ENCODE results near the gene CLDN15.
"Not testable (repeated sequence)": the region's sequence is repeated elsewhere in the genome, so short reads cannot be mapped to it uniquely, and the experiment has no call there.

The CLDN15 gene, protein sequence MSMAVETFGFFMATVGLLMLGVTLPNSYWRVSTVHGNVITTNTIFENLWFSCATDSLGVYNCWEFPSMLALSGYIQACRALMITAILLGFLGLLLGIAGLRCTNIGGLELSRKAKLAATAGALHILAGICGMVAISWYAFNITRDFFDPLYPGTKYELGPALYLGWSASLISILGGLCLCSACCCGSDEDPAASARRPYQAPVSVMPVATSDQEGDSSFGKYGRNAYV

DNA sequence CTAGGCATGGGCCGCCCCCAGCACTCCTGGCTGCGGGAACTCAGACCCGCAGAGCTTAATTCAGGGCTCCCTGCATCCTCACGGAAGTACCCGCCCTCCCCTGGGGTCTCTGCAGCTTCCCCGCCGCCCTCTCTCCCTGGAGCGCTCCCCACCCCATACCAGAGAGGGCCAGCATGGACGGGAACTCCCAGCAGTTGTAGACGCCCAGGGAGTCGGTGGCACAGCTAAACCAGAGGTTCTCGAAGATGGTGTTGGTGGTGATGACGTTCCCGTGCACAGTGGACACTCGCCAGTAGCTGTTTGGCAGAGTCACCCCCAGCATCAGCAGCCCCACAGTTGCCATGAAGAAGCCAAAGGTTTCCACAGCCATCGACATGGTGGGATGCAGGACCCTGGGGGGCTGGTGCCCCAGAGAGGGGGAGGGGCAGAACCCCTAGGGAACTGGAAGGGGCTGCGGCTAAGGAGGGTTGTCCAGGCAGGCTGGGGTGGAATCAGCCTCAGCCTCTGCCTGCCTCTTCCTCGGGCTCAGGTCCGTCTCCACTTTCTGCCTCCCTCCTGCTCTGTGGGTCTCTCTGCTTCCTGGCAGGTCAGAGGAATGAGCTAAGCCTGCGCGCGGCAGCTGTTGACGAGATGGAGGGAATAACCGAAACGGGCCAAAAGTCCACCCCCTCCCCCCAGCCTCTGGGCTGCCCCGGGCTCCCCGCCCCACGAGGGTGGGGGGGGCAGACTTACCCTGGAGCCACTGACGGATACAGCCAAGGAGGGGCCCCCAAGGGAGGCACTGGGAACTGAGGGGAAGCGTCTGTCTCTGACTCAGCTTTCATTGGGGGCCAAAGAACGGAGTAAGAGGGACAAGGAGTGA lies at the start of gene CLDN15:
Gene CLDN15 (minus strand): TSS at position 597 of the 862 bp plus-strand sequence. CDS start 221 bp downstream, at position 376.
- Histone ChIP-seq H3K27ac (ENCODE audit: low read depth, low read length) (peak within 1 kb of the TSS; percentile 14), H3K4me3 (ENCODE audit: low read depth in 1 of 2, low read length in 2 of 2) (peak within 1 kb of the TSS in 1 of 2 donors; percentile 48)

DNA sequence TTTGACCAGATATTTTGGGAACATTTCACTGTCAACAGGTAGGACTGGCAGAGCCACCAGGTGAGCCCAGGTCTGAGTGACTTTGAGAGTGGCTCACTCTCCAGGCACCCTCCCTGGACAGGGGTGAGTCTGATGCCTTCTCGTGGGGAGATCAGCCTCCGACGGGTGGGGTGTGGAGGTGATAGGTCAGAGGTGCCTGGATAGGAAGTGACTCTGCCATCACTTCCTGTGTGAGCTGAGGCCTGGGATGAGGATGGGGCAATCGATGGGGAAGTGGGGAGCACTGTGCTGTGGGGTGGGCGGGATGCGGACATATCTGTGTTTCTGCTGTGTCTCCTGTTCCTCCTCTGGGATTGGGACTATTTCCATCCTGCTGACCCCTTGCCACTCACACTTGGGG lies 49.4 kb upstream of the CLDN15 start:
- H3K27me3 ChIP-seq (ENCODE audit: control insufficient read depth in 1 of 2, insufficient read depth in 2 of 2, low read length in 2 of 2), result peaks cover 0 to 13% of the 10 kb centered on the region in 2 donors
- H3K9ac ChIP-seq (ENCODE audit: low read length), result no peak overlapping the region
- H3K4me3 ChIP-seq (ENCODE audit: low read depth in 1 of 2, low read length in 2 of 2), result no peak overlapping the region
- peaks cover 5% of the 10 kb centered on the region for H3K4me1 ChIP-seq (ENCODE audit: insufficient read depth, low read length)
- no peaks in the 10 kb centered on the region for H3K9me3 ChIP-seq (ENCODE audit: low read length)
- H3K27ac ChIP-seq (ENCODE audit: low read depth, low read length), result no peak overlapping the region
- no peaks in the 10 kb centered on the region for H3K36me3 ChIP-seq (ENCODE audit: insufficient read depth, low read length)

More for the DNA sequence above, at the start of gene CLDN15:
- peaks cover 15% of the 10 kb centered on the region for H3K4me1 ChIP-seq (ENCODE audit: insufficient read depth, low read length)
- H3K36me3 ChIP-seq (ENCODE audit: insufficient read depth, low read length), result peaks cover 19% of the 10 kb centered on the region
- H3K9ac ChIP-seq (ENCODE audit: low read length), result no peak within 1 kb of the TSS
- H3K27me3 ChIP-seq (ENCODE audit: control insufficient read depth in 1 of 2, insufficient read depth in 2 of 2, low read length in 2 of 2), result peaks cover 0 to 4% of the 10 kb centered on the region in 2 donors
- H3K9me3 ChIP-seq (ENCODE audit: low read length), result no peaks in the 10 kb centered on the region

DNA sequence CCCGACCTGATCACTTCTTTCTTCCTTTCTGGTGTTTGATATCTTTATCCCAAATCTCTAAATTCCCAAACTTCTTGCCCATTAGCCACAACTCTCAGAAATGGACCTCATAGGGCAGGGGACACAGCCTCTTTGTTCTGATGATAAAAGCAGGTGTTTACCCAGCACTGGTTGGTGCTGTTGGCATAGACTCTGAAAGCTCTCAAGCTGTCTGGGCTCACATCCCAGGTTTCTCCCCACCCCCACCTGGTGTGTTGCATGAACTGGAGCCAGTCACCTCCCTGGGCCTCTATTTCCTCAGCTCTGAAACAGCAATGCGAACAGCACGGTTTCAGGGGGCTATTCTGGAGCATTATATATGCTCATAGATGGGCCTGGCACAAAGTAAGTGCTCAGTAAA lies 48.3 kb upstream of the CLDN15 start:
- H3K9ac ChIP-seq (ENCODE audit: low read length); H3K27ac ChIP-seq (ENCODE audit: low read depth, low read length); H3K4me1 ChIP-seq (ENCODE audit: insufficient read depth, low read length); H3K4me3 ChIP-seq (ENCODE audit: low read depth in 1 of 2, low read length in 2 of 2); H3K9me3 ChIP-seq (ENCODE audit: low read length); H3K27me3 ChIP-seq (ENCODE audit: control insufficient read depth in 1 of 2, insufficient read depth in 2 of 2, low read length in 2 of 2); H3K36me3 ChIP-seq (ENCODE audit: insufficient read depth, low read length): not testable (repeated sequence)

DNA sequence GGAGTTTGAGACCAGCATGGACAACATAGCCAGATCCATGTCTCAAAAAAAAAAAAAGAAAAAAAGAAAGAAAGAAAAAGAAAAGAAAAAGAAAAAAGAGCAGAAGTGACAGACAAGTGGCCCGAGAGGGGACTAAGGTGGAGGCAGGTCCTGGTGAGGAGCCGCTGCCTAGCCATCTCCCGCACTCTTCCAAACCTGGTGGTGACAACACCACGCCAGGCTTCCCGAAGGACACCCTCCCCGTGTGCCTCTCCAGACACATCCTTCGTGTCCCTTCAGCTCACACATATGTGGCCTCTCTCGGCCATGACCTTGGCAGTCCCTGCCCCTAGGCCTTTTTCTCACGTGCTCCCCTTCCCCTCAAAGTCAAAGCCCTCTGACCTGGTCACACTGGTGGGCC lies 47.6 kb upstream of the CLDN15 start:
- Histone ChIP-seq H3K9ac (ENCODE audit: low read length) (no peak overlapping the region), H3K27me3 (ENCODE audit: control insufficient read depth in 1 of 2, insufficient read depth in 2 of 2, low read length in 2 of 2) (no peaks in the 10 kb centered on the region), H3K4me1 (ENCODE audit: insufficient read depth, low read length) (peaks cover 5% of the 10 kb centered on the region), H3K27ac (ENCODE audit: low read depth, low read length) (no peak overlapping the region), H3K36me3 (ENCODE audit: insufficient read depth, low read length) (no peaks in the 10 kb centered on the region), H3K4me3 (ENCODE audit: low read depth in 1 of 2, low read length in 2 of 2) (no peak overlapping the region), H3K9me3 (ENCODE audit: low read length) (no peaks in the 10 kb centered on the region)

DNA sequence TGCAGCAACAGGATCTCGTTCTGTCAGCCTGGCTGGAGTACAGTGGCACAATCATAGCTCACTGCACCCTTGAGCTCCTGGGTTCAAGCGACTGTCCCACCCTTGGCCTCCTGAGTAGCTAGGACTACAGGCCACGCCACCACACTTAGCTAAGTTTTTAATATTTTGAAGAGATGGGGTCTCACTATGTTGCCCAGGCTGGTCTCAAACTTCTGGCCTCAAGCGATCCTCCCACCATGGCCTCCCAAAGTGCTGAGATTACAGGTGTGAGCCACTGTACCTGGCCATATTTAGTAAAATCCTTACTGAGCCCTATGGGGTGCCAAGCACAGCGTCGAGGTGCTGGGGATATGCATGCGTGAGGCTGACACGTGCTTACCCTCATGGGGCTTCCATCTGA lies 43.3 kb upstream of the CLDN15 start:
- H3K36me3 ChIP-seq (ENCODE audit: insufficient read depth, low read length); H3K27ac ChIP-seq (ENCODE audit: low read depth, low read length); H3K4me3 ChIP-seq (ENCODE audit: low read depth in 1 of 2, low read length in 2 of 2): not testable (repeated sequence)

DNA sequence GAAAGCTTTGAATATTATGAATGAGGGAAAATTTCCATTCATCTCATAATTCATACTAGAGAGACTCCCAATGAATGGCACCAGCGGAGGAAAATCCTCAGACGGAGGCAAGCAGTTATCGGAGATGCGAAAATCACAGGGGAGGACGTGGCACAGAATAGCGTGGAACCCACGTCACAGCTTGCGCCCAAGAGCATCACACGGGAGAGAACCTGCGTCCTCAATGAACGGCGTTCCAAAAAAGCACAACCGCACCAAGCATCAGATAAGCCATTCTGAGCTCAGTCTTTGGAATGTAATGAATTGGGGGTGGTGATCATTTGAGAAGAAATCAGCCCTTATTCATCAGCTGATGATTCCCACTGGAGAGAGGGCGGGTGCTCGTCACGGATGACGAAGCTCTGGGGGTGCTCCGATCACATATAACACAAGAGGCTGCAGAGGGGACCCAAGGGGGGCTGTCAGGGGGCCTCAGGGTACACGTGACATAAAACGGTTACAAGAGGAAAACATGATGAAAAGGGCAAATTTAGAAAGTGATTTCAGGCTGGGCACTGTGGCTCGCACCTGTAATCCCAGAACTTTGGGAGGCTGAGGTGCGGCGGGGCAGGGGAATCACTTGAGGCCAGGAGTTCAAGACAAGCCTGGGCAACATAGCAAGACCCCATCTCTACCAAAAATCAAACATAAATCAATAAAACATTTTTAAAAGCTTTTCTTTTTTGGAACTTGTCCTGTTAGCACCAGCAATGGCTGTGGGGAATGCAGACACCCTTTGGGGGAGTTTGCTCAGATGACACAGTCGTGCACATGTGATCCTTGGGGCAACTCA lies 41.1 kb upstream of the CLDN15 start:
- Histone ChIP-seq H3K4me3 (ENCODE audit: low read depth in 1 of 2, low read length in 2 of 2) (no peak overlapping the region), H3K27me3 (ENCODE audit: control insufficient read depth in 1 of 2, insufficient read depth in 2 of 2, low read length in 2 of 2) (no peaks in the 10 kb centered on the region), H3K9ac (ENCODE audit: low read length) (no peak overlapping the region), H3K9me3 (ENCODE audit: low read length) (no peaks in the 10 kb centered on the region), H3K36me3 (ENCODE audit: insufficient read depth, low read length) (no peaks in the 10 kb centered on the region), H3K27ac (ENCODE audit: low read depth, low read length) (no peak overlapping the region), H3K4me1 (ENCODE audit: insufficient read depth, low read length) (peaks cover 5% of the 10 kb centered on the region)

More for the DNA sequence above, 43.3 kb upstream of the CLDN15 start:
- not testable (repeated sequence) for H3K27me3 ChIP-seq (ENCODE audit: control insufficient read depth in 1 of 2, insufficient read depth in 2 of 2, low read length in 2 of 2); H3K9ac ChIP-seq (ENCODE audit: low read length); H3K4me1 ChIP-seq (ENCODE audit: insufficient read depth, low read length); H3K9me3 ChIP-seq (ENCODE audit: low read length)

DNA sequence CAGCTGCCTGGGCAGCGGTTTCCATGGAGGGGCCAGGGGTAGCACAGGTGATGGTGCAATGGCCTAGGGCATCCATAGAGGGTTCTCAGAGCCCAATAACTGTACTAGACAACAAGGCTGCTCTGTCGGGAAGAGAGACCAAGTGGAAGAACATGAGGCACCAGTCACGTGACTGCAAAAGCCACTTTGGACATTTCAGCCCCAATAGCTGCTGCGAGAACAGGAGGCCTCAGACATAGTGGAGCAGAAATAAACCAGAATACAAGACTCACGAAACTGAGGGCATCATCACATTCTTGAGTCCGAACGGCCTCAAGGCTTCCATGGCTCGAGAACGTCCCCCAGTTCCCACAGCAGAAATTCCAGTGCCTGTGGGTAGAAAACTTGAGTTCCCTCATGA lies 39.6 kb upstream of the CLDN15 start:
- no peaks in the 10 kb centered on the region for H3K9me3 ChIP-seq (ENCODE audit: low read length)
- H3K9ac ChIP-seq (ENCODE audit: low read length), result no peak overlapping the region
- no peaks in the 10 kb centered on the region for H3K27me3 ChIP-seq (ENCODE audit: control insufficient read depth in 1 of 2, insufficient read depth in 2 of 2, low read length in 2 of 2)
- H3K27ac ChIP-seq (ENCODE audit: low read depth, low read length), result no peak overlapping the region
- no peaks in the 10 kb centered on the region for H3K4me1 ChIP-seq (ENCODE audit: insufficient read depth, low read length)
- H3K4me3 ChIP-seq (ENCODE audit: low read depth in 1 of 2, low read length in 2 of 2), result no peak overlapping the region
- H3K36me3 ChIP-seq (ENCODE audit: insufficient read depth, low read length), result no peaks in the 10 kb centered on the region

DNA sequence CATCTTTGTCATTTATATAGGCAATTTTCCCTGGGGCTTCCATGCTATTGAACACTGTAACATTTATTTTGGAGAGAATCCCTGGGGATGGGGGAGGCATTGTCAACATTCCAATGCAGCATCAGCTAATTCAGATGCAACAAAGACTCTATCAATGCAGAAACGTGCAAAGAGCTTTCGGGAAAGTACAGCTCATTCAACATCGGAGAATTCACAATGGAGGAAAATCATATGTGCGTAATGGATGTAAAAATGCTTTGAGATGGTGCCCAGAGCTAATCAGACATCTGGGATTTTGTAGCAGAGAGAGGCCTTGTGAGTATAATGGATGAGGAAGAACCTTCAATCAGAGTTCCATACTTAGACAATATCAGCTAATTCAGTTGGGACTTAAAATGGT lies 35.6 kb upstream of the CLDN15 start:
- H3K4me1 ChIP-seq (ENCODE audit: insufficient read depth, low read length), result no peaks in the 10 kb centered on the region

DNA sequence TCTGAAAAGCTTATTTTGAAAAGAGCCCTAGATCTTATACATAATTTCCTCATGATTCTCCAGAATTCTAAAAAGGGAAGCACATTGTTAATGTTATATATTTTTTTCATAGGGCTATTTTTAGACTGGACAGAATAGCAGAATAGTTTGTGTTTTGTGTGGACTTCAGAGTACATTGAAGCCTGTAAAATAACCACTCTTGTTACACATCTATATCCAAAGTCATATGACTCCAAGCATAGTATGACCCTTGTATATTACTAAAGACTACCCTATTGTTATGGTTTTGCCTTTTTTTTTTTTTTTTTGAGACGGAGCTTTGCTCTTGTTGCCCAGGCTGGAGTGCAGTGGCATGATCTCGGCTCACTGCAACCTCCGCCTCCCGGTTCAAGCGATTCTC lies 33.4 kb upstream of the CLDN15 start:
- no peaks in the 10 kb centered on the region for H3K4me1 ChIP-seq (ENCODE audit: insufficient read depth, low read length)
- H3K9ac ChIP-seq (ENCODE audit: low read length), result no peak overlapping the region
- H3K36me3 ChIP-seq (ENCODE audit: insufficient read depth, low read length), result no peaks in the 10 kb centered on the region
- no peaks in the 10 kb centered on the region for H3K27me3 ChIP-seq (ENCODE audit: control insufficient read depth in 1 of 2, insufficient read depth in 2 of 2, low read length in 2 of 2)
- no peak overlapping the region for H3K27ac ChIP-seq (ENCODE audit: low read depth, low read length)
- H3K4me3 ChIP-seq (ENCODE audit: low read depth in 1 of 2, low read length in 2 of 2), result no peak overlapping the region
- no peaks in the 10 kb centered on the region for H3K9me3 ChIP-seq (ENCODE audit: low read length)

More for the DNA sequence above, 35.6 kb upstream of the CLDN15 start:
- Histone ChIP-seq H3K27me3 (ENCODE audit: control insufficient read depth in 1 of 2, insufficient read depth in 2 of 2, low read length in 2 of 2) (no peaks in the 10 kb centered on the region), H3K4me3 (ENCODE audit: low read depth in 1 of 2, low read length in 2 of 2) (no peak overlapping the region), H3K9me3 (ENCODE audit: low read length) (no peaks in the 10 kb centered on the region), H3K9ac (ENCODE audit: low read length) (no peak overlapping the region), H3K36me3 (ENCODE audit: insufficient read depth, low read length) (no peaks in the 10 kb centered on the region), H3K27ac (ENCODE audit: low read depth, low read length) (no peak overlapping the region)

DNA sequence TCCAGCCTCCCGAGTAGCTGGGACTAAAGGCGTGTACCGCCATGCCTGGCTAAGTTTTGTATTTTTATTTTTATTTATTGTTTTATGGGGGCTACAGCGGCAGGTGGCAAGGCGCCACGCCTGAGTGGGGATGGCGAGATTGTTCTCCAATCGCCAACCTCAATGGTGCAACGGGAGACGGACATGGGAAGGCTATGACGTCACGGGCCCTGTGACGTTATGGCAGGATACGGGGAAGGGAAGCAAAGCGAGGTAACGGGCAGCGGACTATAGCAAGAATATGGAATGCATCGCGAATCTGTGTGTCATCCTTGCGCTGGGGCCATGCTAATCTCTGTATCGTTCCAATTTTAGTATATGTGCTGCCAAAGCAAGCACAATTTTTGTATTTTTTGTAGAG lies 32.1 kb upstream of the CLDN15 start:
- Histone ChIP-seq H3K27me3 (ENCODE audit: control insufficient read depth in 1 of 2, insufficient read depth in 2 of 2, low read length in 2 of 2) (no peaks in the 10 kb centered on the region), H3K9me3 (ENCODE audit: low read length) (no peaks in the 10 kb centered on the region), H3K4me3 (ENCODE audit: low read depth in 1 of 2, low read length in 2 of 2) (no peak overlapping the region), H3K4me1 (ENCODE audit: insufficient read depth, low read length) (no peaks in the 10 kb centered on the region), H3K9ac (ENCODE audit: low read length) (no peak overlapping the region), H3K36me3 (ENCODE audit: insufficient read depth, low read length) (no peaks in the 10 kb centered on the region), H3K27ac (ENCODE audit: low read depth, low read length) (no peak overlapping the region)
